GM15510 (cell line): Measurements from ENCODE around the gene NUDT4.

Experiments used
- POLR2A ChIP-seq: IDR thresholded peaks from 3 replicates; pipeline ENCODE4 v1.6.1; 2011; ENCODE audit warnings: borderline replicate concordance; ENCODE audit not compliant: insufficient read length; ENCODE audit errors: extremely low read depth

Gene NUDT4

GRCh38 chr12:93358821-93359220 lies 18.9 kb upstream of the NUDT4 start:
- no peak for TF ChIP-seq POLR2A

- no peak for TF ChIP-seq POLR2A
Observed at GRCh38 chr12:93360688-93361087, 17.0 kb upstream of the NUDT4 start.

- no peak for TF ChIP-seq POLR2A
Observed at GRCh38 chr12:93361151-93361919, 16.4 kb upstream of the NUDT4 start.

GRCh38 chr12:93363841-93364297 lies 13.9 kb upstream of the NUDT4 start:
- no peak for TF ChIP-seq POLR2A

GRCh38 chr12:93365616-93366405 lies 11.9 kb upstream of the NUDT4 start:
- TF ChIP-seq POLR2A = no peak

GRCh38 chr12:93366422-93366821 lies 11.3 kb upstream of the NUDT4 start:
- TF ChIP-seq POLR2A = no peak

GRCh38 chr12:93368766-93369165 lies 9.0 kb upstream of the NUDT4 start:
- no peak for TF ChIP-seq POLR2A

GRCh38 chr12:93369505-93369904 lies 8.2 kb upstream of the NUDT4 start:
- no peak for TF ChIP-seq POLR2A

GRCh38 chr12:93370947-93371346 lies 6.8 kb upstream of the NUDT4 start:
- no peak for TF ChIP-seq POLR2A

- no peak for TF ChIP-seq POLR2A
Observed at GRCh38 chr12:93373961-93374656, 3.6 kb upstream of the NUDT4 start.

- no peak for TF ChIP-seq POLR2A
Observed at GRCh38 chr12:93375906-93376305, 1.8 kb upstream of the NUDT4 start.

GRCh38 chr12:93376436-93377251 lies 1.1 kb upstream of the NUDT4 start:
- no peak for TF ChIP-seq POLR2A

- TF ChIP-seq POLR2A = peak; percentile 50
Observed at GRCh38 chr12:93378196-93378997, 672 bp downstream of the NUDT4 start.

- TF ChIP-seq POLR2A = no peak
Observed at GRCh38 chr12:93378998-93379325, 1.2 kb downstream of the NUDT4 start.
